Activated CD8-positive, alpha-beta memory T cell treated with anti-CD3 and anti-CD28 coated beads for 48 hours (primary cell): Measurements from ENCODE around the gene RGS7.
"Not testable (repeated sequence)": the region's sequence is repeated elsewhere in the genome, so short reads cannot be mapped to it uniquely, and the experiment has no call there.

ENCODE experiments used
- DNase-seq, 3 experiments: peaks; one replicate each; pipeline ENCODE4 v3.0.0-alpha.2; 2020; ENCODE audit warnings: low read depth in 2 of 3, low spot score in 2 of 3

RGS7 gene

DNA sequence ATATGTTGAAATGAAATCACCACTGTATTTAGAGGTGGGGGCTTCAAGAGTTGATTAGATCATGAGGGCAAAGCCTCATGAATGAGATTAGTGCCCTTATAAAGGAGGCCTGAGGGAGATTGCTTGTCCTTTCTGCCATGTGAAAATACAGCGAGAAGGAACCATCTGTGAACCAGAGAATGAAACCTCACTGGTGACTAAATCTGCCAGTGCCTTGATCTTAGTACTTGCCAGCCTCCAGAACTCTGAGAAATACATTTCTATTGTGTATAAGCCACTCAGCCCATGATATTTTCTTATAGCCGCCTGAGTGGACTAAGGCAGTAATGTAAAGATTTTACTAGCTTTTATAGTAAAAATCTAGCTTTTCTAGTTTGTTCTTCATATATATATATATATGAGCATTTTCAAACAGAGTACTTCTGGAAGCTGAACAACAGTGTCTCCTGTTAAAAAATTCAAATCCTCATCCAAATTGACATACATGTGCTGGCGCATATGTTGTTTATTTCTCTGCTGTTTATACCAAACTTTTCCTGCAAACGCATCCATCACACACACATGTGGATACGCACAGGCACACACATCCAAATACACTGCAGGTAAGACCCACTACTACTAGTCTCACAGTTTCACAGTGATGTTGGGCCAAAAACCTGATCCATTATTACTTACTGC, 213.1 kb downstream of the RGS7 start:
- DNase-seq, result no peak

DNA sequence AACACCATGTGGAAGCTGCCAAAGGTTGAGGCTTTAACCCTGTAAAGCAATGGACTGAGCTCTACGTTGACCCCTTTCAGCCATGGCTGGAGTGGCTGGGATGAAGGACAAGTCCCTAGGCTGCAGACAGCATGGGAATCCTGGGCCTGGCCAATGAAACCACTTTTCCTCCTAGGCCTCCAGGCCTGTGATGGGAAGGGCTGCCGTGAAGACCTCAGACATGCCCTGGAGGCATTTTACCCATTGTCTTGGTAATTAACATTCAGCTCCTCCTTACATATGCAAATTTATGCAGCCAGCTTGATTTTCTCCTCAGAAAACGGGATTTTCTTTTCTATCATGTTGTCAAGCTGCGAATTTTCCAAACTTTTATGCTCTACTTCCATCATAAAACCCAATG, 214.5 kb downstream of the RGS7 start:
- DNase-seq, result no peak

DNA sequence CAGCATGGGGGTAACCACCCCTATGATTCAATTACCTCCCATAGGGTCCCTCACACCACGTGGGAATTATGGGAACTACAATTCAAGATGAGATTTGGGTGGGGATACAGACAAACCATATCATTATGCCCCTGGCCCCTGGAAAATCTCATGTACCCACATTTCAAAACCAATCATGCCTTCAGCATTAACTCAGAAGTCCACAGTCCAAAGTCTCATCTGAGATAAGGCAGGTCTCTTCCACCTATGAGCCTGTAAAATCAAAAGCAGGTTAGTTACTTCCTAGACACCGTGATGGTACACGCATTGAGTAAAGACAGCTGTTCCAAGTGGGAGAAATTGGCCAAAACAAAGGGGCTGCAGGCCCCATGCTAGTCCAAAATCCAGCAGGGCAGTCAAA, 215.4 kb downstream of the RGS7 start:
- DNase-seq, result not testable (repeated sequence)

DNA sequence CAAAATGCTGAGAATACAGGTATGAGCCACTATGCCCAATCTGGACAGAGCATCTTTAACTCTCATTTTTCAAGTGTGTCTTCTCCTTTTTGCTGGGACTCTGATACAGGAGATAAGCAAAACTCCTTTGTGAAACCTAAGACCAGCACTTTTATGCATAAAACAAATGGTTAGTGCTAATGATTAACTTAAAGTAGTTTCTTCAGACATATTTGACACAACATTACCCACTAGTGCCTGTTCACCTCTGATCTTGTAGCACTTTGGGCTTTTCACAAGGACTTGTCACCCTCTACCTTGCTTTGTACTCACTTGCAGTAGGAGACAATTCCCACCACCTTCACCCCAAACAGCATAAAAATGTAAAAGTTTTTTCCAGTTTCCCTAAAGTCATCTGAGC, 216.3 kb downstream of the RGS7 start:
- no peak for DNase-seq

DNA sequence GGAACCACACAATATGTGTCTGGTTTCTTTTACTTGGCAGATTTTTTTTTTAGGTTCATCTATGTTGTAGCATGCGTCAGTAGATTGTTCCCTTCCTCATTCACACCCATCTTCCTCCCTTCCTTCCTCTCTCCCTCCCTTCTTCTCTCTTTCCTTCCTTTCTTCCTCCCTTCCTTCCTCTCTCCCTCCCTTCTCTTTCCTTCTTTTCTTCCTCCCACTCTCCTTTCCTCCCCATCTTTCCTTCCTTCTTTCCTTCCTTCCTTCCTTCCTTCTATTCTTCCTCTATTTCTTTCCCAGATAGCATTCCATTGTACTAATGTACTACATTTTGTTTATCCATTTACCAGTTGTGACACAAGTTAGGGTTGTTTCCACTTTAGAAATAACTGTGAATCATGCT, 218.0 kb downstream of the RGS7 start:
- no peak for DNase-seq

DNA sequence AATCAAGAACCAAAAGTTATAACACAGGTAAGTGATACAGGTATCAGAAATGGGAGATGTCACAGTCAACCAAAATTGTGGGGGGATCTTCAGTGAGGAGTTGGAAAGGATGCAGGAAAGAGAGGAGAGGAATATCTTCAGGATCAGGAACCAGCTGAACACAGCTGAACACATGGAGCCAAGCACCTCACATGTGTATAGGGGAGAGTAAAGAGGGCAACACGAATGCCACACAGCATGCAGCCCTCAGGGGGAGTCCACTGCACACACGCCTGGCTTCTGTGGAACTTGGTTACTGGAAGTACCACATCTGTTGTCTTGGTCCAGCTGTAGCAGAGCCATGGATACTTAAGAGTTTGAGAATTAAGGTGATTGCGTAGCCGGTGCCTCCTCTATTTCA, 218.8 kb downstream of the RGS7 start:
- DNase-seq, result no peak

DNA sequence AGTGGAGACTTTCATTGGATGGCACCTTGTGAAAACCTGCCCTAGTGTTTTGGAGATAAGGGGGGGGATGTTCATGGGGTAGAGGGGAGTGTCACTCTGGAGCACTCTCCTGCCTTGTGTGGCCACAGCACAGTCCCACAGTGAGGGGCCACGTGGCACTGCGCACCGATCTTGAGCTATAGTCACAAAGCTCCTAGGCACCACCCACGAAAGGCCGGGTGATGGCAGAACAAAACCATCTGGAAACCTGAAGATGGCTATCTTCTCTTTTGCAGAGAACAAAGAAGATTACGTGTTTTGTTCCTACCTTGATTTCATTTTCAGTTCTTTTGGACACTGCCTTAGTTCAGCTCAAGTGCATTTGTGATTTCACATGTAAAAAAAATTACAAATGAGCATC, 220.6 kb downstream of the RGS7 start:
- no peak for DNase-seq

DNA sequence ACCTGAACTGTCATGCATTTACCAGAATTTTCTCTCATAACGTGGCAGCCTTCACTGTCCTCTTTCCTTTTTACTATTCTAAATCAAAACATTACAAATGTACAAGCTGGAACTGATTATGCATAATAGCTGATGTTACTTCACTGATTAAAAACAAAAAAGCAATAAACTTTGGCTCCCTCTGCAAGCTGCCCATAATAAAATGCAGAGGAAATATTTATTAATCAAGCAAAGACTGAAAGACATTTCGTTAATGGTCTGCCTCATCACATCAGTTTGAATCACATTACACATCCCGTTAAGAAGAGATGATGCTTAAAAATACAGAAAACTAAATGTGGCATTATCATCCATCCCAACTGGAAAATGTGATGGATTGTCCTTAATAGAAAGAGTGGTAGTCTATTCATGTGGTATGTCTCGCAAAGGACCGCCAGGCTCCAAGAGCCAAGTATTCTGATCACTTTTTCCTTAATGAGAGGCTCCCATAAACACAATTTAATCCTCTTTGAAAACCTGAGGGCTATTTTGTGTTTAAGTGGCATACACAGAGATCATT, 225.3 kb downstream of the RGS7 start:
- DNase-seq, result no peak

DNA sequence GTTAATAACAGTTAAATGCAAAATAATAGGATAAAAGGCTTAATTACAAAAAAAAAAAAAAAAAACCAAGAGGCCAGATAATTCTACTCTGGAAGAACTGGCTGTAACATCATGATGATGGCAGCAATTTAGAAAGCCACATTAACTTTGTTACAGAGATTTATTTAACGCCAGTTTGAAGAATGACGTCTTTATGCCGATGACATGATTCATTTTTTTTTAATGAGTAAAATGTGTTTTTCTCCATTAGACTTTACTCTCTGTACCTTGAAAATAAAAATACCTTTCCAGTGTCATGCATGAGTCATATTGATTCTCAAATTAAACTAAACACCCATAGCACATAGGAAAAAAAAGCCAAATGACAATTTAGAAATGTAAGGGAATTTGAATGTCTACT, 226.1 kb downstream of the RGS7 start:
- DNase-seq, result no peak

DNA sequence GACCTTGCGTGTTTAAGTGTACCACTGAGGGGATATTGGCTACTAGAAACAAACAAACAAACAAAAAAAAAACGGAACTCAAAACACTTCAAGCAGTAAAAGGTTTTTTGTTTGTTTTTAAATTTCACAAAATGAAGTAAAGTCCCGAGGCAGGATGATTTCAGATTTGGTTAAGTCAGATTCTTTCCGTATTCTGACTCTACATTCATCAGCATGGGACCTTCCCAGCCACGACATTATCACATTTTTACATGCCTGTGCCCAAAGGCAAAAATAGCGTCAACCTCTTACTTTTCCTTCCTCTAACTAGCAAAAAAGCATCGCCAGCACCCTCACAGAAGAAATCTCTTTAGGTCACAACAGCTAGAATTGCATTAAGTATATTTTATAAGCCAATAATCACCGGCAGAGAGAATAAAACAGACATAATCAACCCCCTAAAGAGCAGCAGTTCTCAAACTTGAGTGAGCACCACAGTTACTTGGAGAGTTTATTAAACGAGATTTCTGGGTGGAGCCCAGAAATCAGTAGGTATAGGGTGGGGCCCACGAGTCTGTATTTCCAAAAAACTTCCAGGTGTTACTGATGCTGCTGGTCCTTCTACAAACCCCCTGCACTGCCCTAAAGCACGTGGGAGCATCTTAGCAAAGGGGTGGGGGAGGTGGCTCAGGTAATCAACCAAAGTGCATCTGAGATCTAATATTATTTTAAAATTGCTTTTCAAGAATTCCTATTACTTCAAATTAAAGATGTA, 227.6 kb downstream of the RGS7 start:
- DNase-seq, result no peak

DNA sequence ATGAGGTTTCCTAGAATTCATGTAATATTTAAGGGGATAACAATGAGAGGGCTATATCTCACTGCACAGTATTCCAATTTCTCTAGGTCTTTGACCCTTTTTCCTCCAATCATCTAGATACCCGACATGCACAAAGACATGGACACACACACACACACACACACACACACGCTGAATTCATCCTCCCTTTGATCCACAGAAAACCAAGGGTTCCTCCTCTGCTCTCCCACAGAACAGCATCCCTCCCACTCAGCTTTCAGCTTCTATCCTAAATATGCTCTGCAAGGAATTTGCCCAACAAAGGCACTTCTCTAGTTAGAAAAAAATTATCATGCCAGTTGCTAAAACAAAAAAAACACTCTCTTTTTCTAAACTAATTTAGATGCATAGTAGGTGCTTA, 231.7 kb downstream of the RGS7 start:
- no peak for DNase-seq

DNA sequence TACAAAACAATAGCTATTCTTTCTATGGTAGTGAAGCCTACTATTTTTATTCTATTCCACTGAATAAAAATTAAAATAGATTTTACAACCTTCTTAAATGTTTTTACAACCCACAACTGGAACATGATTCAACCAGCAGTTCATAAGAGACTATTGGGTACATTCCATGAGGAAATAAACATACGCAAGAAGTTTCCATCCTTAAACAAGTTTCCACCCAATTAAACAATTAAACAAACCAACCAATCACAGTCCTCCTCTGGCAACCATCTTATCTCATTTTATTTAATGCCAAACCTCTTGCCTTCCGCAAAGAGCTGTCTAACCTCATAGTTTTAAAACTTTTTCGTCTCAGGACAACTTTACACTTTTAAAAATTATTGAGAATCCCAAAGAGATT, 239.0 kb downstream of the RGS7 start:
- no peak for DNase-seq

DNA sequence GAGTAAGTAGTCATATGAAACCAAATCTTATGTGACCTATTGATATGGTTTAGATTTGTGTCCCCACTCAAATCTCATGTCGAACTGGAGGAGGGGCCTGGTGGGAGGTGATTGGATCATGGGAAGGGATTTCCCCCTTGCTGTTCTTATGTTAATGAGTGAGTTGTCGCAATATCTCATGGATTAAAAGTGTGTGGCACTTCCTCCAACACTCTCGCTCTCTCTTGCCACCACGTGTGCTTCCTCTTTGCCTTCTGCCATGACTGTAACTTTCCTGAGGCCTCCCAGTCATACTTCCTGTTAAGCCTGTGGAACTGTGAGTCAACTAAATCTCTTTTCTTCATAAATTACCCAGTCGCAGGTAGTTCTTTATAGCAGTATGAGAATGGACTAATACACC, 241.2 kb downstream of the RGS7 start:
- no peak for DNase-seq

DNA sequence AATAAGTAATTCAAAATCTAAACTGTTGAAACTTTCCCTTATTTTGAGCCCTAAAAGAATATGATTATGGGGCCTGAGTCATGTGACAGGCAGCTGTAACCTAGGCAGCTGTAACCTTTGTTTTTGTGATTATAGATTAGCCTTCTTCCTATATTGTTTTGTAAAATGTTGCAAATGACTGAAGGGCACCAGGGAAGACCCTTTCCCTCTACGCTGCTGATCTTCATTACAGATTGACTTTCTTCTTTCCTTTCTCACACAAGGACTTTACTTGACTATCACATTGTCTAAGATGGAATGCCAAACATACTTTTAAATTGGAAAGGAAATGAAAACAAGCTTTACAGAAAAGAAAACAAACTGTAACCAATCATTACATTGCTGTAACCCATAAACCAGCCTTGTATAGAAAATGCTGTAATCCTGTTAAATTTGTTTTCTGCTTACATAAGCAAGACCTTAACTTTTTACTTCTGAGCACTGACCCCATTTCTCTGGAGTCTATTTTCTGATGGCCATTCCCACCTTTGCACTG, 242.2 kb downstream of the RGS7 start:
- no peak for DNase-seq

DNA sequence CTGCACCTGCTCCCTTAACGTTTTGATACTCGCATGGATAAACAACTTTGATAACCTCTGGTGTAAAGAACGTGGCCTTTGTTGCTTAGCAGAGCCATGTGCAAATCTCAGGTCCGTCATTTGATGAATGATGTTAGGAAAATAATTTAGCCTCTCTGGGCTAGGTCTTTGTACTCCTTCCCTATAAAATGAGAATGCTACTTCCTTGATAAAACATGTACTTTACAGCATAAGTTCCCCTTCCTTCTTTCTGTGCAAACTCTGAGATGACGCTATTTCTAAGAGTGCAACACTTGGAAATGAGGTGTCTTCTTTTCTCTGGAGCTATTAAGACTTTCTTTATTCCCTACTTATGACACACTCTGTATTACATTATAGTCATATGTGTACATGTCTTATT, 243.4 kb downstream of the RGS7 start:
- DNase-seq, result no peak

DNA sequence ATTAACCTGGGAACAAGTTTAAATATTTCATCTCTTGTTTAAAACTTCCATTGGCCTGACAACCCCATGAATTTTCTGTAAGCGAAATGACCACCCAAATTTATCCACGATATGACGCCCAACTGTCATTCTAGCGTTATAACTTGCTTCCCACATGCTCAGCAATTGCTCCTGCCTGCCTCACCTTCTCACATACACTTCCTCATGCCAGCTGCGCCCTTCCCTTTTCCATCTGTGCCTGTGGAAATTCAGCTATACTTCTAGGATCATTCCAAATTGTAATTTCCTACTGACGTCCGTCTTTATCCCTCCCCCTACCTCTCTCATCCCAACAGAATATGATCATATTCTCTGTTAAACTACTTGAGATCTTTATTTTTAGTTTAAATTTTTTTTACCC, 248.0 kb downstream of the RGS7 start:
- DNase-seq, result no peak

DNA sequence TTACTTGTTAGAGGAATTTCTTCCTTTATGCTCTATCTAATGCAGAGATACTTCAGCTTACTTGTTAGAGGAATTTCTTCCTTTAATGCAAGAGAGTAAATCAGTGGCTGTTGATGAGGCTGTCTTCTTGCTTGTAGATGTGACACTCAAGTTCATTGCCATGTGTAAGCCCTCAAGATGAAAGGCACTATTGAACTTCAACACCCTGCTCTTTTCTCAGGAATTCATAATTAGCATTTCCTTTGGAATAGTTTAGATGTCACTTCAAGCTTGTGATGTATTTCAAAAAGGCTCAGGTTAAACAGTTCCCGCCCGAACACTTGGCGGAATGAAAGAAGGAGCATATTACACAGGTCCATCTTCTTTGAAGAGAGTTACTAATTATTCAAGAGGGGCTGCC, 251.9 kb downstream of the RGS7 start:
- no peak for DNase-seq

DNA sequence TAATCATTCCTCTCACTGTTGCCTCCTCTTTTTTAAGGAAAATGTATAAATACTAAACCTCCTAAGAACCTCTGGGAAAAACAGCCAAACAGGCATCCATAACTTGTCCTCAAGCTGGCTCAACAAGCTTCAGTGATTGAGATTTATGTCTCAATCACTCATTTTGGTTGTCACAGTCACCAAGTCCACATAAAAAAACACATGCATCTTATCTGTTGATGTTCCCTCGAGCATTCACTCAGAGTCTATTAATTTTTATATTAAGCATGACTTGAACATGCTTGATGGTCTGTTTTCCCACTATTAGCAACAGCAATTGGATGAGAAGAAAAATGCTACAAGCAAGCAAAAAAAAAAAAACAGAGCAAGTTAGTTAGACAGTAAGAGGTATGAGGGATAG, 254.3 kb downstream of the RGS7 start:
- no peak for DNase-seq

DNA sequence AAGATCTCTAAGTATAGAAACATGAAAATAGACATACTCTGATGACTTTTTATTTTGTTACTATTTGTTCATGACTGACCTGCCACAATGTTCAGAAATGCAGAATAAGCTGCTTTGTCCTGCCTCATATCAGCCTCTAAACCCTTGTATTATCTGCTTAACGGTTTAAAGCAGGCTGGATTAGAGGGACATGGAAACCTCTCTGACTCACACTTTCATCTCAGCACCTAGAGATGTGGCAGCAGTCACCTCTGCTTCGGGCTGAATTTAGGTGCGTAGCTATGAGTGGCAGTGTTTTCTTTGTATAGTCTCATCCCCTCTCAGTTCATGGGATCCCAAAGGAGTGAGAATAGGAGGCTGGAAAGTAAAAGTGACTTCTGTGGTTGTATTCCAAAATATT, 255.4 kb downstream of the RGS7 start:
- no peak for DNase-seq

DNA sequence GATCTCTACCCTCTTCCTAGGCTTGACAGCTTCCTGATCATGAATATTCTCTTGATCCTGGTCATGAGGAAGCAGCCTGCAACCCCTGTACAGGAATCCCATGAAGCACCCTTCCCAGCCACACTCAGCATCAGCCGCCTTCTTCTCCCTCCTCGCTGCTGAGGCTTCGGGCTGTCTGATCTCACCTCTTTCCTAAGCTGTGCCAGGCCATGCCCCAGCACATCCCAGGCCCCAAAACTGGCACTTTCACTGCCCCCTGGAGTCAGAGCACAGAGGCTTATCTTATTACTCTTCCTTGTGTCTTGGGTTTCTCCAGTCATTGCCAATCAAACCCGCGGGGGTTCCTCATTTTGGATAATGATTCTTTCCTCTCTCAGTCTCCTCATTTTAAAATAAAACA, 259.5 kb downstream of the RGS7 start:
- no peak for DNase-seq

DNA sequence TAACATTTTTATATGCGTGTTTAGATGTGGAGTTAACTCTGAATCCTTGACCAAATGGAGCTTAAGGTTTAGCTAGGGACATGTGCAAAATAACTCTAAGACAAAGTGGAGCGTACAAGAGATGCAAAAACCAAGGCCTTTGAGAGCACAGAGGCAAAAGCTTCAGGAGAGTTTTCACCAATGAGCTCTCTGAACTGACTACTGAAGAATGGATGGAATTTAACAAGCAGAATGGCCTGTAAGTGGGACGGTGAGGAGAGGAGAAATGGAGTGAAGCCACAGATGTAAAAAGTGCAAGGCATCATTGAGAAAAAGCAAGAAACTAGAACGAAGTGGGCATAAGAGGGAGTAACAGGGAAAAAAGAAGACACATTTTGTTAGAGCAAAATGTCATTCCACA, 260.0 kb downstream of the RGS7 start:
- no peak for DNase-seq

DNA sequence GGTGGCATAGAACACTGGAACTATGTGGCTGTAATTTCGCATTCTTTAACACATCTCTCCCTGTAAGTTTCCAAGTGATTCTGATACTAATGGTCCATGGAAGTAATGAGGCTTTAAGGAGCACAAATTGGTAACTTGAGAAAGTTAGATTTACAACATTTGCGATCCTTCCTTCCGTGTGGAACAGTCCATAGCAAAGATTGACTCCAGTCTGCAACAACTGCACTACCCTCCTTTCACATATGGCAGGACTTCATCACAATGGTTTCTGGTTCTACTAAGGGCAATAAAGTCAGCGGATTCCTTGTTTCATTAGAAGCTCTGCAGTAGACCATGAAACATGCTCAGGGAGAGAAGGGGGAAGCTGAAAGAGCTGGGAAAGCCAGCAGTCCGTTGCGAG, 261.2 kb downstream of the RGS7 start:
- no peak for DNase-seq

DNA sequence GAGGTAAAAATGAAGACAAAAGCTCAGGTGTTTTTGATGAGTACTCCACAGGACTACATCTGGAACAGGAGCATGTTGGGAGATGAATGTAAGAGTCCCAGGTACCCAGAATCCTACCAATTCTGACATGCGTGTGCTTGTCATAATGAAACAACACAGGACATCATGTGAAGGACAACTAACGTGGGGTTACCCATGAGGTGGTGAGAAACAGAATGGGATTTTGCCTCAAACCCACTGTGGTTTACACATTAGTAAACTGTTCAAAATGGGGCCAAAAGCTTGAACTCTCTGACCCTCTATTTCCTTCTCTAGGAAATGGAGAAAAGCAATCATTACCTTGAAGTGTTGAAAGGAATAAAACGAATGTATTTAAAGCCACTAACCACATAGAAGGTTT, 266.2 kb downstream of the RGS7 start:
- no peak for DNase-seq
